ENCODE measurements around the gene ZBBX.

Gene ZBBX

GRCh38 chr3:167306319-167306718 lies 73.8 kb downstream of the ZBBX start:
- no peak for DNase-seq (ENCODE audit: low read depth in 1 of 2, low spot score in 1 of 2)

DNA sequence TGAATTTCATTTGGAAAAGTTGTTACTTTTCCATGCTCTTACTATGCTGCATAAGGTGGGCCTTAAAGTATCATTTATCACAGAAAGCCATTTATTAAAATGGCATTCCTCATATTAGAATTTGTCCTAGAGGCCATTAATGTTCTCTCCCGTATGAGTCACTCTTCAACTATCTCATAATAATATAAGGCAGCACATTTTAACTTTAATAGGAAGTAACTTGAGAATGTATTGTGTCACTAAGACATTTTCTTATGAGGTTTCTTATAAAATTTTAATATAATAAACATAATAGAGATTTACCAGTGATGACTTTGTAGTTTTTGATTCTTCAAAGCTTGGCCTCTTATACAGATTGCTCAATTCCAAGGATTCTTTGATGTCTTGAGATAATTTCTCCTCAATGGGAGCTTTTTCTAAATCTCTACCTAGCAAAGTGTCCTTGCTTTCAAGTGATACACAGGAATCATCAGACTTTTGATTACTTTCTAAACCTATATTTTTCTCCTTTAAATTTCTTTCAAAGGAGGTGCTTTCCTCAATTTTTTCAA lies 74.7 kb downstream of the ZBBX start:
- DNase-seq (ENCODE audit: low read depth in 1 of 2, low spot score in 1 of 2), result no peak

GRCh38 chr3:167304077-167304476 lies 76.0 kb downstream of the ZBBX start:
- no peak for DNase-seq (ENCODE audit: low read depth in 1 of 2, low spot score in 1 of 2)

GRCh38 chr3:167302678-167303077 lies 77.4 kb downstream of the ZBBX start:
- DNase-seq (ENCODE audit: low read depth in 1 of 2, low spot score in 1 of 2), result no peak

- DNase-seq (ENCODE audit: low read depth in 1 of 2, low spot score in 1 of 2), result no peak
Measured at GRCh38 chr3:167300207-167300606, 79.9 kb downstream of the ZBBX start.

- no peak for DNase-seq (ENCODE audit: low read depth in 1 of 2, low spot score in 1 of 2)
Measured at GRCh38 chr3:167289435-167289834, 90.7 kb downstream of the ZBBX start.

- DNase-seq (ENCODE audit: low read depth in 1 of 2, low spot score in 1 of 2), result no peak
Measured at GRCh38 chr3:167288737-167289136, 91.4 kb downstream of the ZBBX start.

DNA sequence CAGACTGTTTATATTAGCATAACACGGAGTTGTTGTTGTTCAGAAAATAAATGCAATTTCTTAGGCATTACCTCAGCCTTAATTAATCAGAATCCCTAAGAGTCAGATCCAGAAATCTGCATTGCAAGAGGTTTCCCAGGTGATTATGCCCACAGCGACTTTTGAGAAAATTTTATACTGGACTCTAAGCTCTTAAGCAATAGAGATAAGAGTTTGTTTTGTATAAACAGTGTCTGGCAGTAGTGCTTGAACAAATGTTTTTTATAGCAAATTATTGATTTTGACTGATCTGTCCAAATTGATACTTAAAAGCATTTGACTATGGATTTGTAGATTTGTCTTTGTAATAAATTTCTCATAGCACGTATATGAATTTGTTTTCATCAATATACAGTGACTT lies 92.8 kb downstream of the ZBBX start:
- DNase-seq (ENCODE audit: low read depth in 1 of 2, low spot score in 1 of 2), result no peak

- no peak for DNase-seq (ENCODE audit: low read depth in 1 of 2, low spot score in 1 of 2)
Measured at GRCh38 chr3:167274141-167274874, 105.8 kb downstream of the ZBBX start.

DNA sequence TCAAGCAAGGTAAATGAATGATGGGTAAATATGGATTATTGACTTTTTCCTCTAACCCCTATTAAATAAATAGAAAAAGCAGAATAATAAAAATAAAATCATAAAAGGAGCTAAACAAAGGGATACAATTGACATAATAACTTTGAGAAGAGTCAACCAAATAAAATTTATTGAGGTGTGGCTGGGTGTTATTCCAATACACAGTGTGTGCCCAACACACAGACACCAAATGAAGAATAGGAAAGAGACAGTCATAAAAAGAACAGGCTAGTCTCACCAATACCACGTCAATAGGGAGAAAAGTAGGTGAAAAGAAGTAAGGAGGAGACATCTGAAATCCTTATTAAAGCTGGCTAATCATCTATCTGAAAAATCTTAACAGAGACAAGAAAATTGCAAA lies 127.1 kb downstream of the ZBBX start:
- no peak for DNase-seq (ENCODE audit: low read depth in 1 of 2, low spot score in 1 of 2)

- no peak for DNase-seq (ENCODE audit: low read depth in 1 of 2, low spot score in 1 of 2)
Measured at GRCh38 chr3:167251678-167252077, 128.4 kb downstream of the ZBBX start.

GRCh38 chr3:167246252-167246651 lies 133.8 kb downstream of the ZBBX start:
- DNase-seq (ENCODE audit: low read depth in 1 of 2, low spot score in 1 of 2), result no peak

GRCh38 chr3:167241048-167241845 lies 138.8 kb downstream of the ZBBX start:
- DNase-seq (ENCODE audit: low read depth in 1 of 2, low spot score in 1 of 2), result no peak

- DNase-seq (ENCODE audit: low read depth in 1 of 2, low spot score in 1 of 2), result no peak
Measured at GRCh38 chr3:167228135-167228534, 152.0 kb downstream of the ZBBX start.

- no peak for DNase-seq (ENCODE audit: low read depth in 1 of 2, low spot score in 1 of 2)
Measured at GRCh38 chr3:167225821-167226220, 154.3 kb downstream of the ZBBX start.

- DNase-seq (ENCODE audit: low read depth in 1 of 2, low spot score in 1 of 2), result no peak
Measured at GRCh38 chr3:167209011-167209410, 171.1 kb downstream of the ZBBX start.

DNA sequence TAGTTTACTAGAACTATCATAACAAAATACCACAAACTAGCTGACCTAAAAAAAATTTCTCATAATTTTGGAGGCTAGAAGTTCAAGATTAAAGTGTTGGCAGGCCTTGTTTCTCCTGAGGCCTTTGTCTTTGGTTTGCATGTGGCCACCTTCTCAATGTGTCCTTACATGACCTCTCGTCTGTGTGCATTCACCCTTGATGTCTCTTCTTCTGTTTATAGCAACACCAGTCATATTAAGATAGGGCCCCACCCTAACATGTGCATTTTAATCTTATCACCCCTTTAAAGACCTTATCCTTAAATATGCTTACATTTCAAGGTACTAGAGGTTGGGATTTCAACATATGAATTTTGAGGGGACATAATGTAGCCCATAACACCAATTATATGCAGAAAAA lies 177.0 kb downstream of the ZBBX start:
- DNase-seq (ENCODE audit: low read depth in 1 of 2, low spot score in 1 of 2), result no peak

- no peak for DNase-seq (ENCODE audit: low read depth in 1 of 2, low spot score in 1 of 2)
Measured at GRCh38 chr3:167198949-167199600, 181.0 kb downstream of the ZBBX start.
